Ovary (tissue), 3 donors: Measurements from ENCODE around the gene MBP.

Source experiments
- POLR2A ChIP-seq: fragments of 450-650 bp; IDR thresholded peaks from one replicate; pipeline ENCODE4 v1.6.1; 2017; ENCODE audit warnings: antibody characterized with exemption, mild to moderate bottlenecking, moderate library complexity
- TF ChIP-seq, protein P1 (sequence below), 3 donors: fragments of 450-650 bp in 2 of 3; fragments of 200-600 bp in 1 of 3; IDR thresholded peaks; one replicate each; pipeline versions ENCODE4 v1.5.1 to v1.8.0; 2016 to 2022; ENCODE audit warnings: antibody characterized with exemption in 3 of 3, mild to moderate bottlenecking in 1 of 3
- donor health status: DM: no; HTN: no; CAD: no.

DNA sequence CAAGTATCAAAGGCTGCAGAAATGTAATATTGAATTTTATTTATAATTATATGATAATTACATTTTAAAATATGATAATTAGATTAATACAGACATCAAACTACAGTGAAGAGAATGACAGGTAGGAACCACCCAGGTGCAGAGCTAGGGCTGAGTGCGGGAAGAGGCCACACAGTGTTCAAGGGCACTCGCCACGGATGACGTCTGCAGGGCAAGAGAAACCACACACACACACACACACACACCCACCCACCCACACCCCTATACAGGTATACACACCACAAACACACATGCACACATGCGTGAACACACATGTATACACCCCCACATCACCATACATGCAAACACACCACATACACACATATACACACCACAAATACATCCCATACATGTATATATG lies 41.2 kb downstream of the MBP start:
- TF ChIP-seq, protein P1, sequence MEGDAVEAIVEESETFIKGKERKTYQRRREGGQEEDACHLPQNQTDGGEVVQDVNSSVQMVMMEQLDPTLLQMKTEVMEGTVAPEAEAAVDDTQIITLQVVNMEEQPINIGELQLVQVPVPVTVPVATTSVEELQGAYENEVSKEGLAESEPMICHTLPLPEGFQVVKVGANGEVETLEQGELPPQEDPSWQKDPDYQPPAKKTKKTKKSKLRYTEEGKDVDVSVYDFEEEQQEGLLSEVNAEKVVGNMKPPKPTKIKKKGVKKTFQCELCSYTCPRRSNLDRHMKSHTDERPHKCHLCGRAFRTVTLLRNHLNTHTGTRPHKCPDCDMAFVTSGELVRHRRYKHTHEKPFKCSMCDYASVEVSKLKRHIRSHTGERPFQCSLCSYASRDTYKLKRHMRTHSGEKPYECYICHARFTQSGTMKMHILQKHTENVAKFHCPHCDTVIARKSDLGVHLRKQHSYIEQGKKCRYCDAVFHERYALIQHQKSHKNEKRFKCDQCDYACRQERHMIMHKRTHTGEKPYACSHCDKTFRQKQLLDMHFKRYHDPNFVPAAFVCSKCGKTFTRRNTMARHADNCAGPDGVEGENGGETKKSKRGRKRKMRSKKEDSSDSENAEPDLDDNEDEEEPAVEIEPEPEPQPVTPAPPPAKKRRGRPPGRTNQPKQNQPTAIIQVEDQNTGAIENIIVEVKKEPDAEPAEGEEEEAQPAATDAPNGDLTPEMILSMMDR (IDR thresholded peaks at IDR 0.05), result no peak
- no peak for TF ChIP-seq POLR2A
